Hepatocyte (in vitro differentiated cells): ENCODE data around the gene DOCK2.

ENCODE experiments used
- EZH2 ChIP-seq: fragments of 200-600 bp; sonication (generic); IDR thresholded peaks from 2 replicates; pipeline ENCODE4 v1.6.1; 2016; ENCODE audit warnings: antibody characterized with exemption, mild to moderate bottlenecking, borderline replicate concordance
- EZH2phosphoT487 ChIP-seq: fragments of 200-600 bp; sonication (generic); IDR thresholded peaks from one replicate; pipeline ENCODE4 v1.6.1; 2018; ENCODE audit warnings: antibody characterized with exemption, mild to moderate bottlenecking, low read depth, moderate library complexity; ENCODE audit not compliant: unreplicated experiment, severe bottlenecking
- TF ChIP-seq, protein P1 (sequence below): fragments of 200-600 bp; sonication (generic); IDR thresholded peaks from 2 replicates; pipeline ENCODE4 v1.5.1; 2016; ENCODE audit warnings: antibody characterized with exemption, mild to moderate bottlenecking; ENCODE audit not compliant: poor library complexity

DNA sequence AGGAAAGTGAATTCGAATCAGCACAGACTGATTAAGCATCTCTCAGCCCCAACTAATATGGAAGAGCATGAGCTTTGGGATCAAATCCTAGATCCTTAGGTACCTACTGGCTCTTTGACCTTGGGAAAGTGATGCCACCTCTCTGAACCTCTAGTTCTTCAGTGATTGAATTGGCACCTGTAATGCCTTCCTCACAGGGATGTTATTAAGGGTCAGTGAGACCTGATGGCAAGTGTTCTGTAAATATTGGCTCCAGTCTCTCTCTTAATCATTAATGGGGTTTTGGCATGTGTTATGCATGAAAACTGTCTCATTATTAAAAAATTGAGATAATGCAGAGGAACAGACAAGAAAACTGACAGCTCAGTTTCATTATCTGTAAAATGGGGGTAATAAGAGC, 227.4 kb downstream of the DOCK2 start:
- TF ChIP-seq, protein P1, sequence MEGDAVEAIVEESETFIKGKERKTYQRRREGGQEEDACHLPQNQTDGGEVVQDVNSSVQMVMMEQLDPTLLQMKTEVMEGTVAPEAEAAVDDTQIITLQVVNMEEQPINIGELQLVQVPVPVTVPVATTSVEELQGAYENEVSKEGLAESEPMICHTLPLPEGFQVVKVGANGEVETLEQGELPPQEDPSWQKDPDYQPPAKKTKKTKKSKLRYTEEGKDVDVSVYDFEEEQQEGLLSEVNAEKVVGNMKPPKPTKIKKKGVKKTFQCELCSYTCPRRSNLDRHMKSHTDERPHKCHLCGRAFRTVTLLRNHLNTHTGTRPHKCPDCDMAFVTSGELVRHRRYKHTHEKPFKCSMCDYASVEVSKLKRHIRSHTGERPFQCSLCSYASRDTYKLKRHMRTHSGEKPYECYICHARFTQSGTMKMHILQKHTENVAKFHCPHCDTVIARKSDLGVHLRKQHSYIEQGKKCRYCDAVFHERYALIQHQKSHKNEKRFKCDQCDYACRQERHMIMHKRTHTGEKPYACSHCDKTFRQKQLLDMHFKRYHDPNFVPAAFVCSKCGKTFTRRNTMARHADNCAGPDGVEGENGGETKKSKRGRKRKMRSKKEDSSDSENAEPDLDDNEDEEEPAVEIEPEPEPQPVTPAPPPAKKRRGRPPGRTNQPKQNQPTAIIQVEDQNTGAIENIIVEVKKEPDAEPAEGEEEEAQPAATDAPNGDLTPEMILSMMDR = no peak
- TF ChIP-seq EZH2 = no peak
- TF ChIP-seq EZH2phosphoT487 = no peak
